HepG2 (cell line): Measurements from ENCODE around the gene IL17C.

ENCODE experiments used
- AGO1 ChIP-seq: fragments of 200-400 bp; formaldehyde crosslinking; IDR thresholded peaks from 2 replicates; pipeline ENCODE4 v1.6.1; 2017; ENCODE audit warnings: mild to moderate bottlenecking, low read depth, low read length, moderate library complexity; ENCODE audit not compliant: poor library complexity, severe bottlenecking
- BRCA1 ChIP-seq: sonication (generic); formaldehyde crosslinking; IDR thresholded peaks from 2 replicates; pipeline ENCODE4 v1.4.0; 2020; ENCODE audit warnings: missing genetic modification reagents
- CBX5 ChIP-seq: sonication (generic); formaldehyde crosslinking; IDR thresholded peaks from 2 replicates; pipeline ENCODE4 v1.4.0; 2020; ENCODE audit warnings: missing genetic modification reagents, borderline replicate concordance
- JUND ChIP-seq: sonication (generic); formaldehyde crosslinking; IDR thresholded peaks from 2 replicates; pipeline ENCODE4 v1.8.0; 2022; ENCODE audit warnings: mild to moderate bottlenecking, missing genetic modification reagents
- NFRKB ChIP-seq: fragments of 450-650 bp; IDR thresholded peaks from 2 replicates; pipeline ENCODE4 v1.6.1; 2017
- POLR2A ChIP-seq, 2 experiments: IDR thresholded peaks; 2 replicates each; pipeline ENCODE4 v1.6.1; 2011; ENCODE audit warnings: low read depth in 2 of 2, low read length in 2 of 2, mild to moderate bottlenecking in 1 of 2, moderate library complexity in 1 of 2; ENCODE audit not compliant: insufficient read depth in 1 of 2
- ZNF263 ChIP-seq: sonication (generic); formaldehyde crosslinking; IDR thresholded peaks from 2 replicates; pipeline ENCODE4 v1.4.0; 2020; ENCODE audit warnings: missing genetic modification reagents
- ZNF44 ChIP-seq: sonication (generic); formaldehyde crosslinking; IDR thresholded peaks from 2 replicates; pipeline ENCODE4 v1.5.1; 2020; ENCODE audit warnings: mild to moderate bottlenecking, missing genetic modification reagents
- TF ChIP-seq, protein P1 (sequence below), 2 experiments: IDR thresholded peaks; 2 replicates each; pipeline ENCODE4 v1.6.1; 2011 to 2012; ENCODE audit warnings: low read length in 2 of 2, borderline replicate concordance in 1 of 2, low read depth in 1 of 2, mild to moderate bottlenecking in 1 of 2, moderate library complexity in 1 of 2
- TF ChIP-seq, protein P2 (sequence below): sonication (generic); formaldehyde crosslinking; IDR thresholded peaks from 2 replicates; pipeline ENCODE4 v1.4.0; 2020; ENCODE audit warnings: missing genetic modification reagents
- TF ChIP-seq, protein P3 (sequence below): sonication (generic); formaldehyde crosslinking; IDR thresholded peaks from 2 replicates; pipeline ENCODE4 v1.4.0; 2020; ENCODE audit warnings: missing genetic modification reagents
- TF ChIP-seq, protein P4 (sequence below): sonication (generic); formaldehyde crosslinking; IDR thresholded peaks from 2 replicates; pipeline ENCODE4 v1.5.1; 2020; ENCODE audit warnings: mild to moderate bottlenecking, moderate library complexity, missing genetic modification reagents
- TF ChIP-seq, protein P5 (sequence below): sonication (generic); formaldehyde crosslinking; IDR thresholded peaks from 2 replicates; pipeline ENCODE4 v1.5.0; 2020; ENCODE audit warnings: mild to moderate bottlenecking, missing genetic modification reagents, moderate library complexity

DNA sequence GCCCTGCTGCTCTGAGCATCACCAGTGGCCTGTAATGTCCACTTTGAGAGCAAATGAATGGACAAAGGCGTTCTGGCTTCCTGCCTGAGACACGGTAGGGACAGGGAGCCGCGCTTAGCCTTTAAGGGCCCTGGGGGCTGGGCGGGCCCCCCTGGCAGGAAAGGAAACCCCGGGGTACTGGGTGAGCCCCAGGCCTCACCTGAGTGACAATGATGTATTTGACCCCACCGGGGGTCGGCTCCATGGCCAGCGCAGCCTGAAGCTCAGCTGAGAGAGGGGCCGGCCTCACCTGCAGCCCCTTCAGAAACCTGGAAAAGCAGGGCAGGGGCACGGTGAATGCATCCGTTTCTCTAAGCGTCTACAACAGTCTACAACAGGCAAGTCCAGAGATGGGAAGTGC is 14.7 kb downstream of the IL17C start:
- TF ChIP-seq NFRKB: no peak
- TF ChIP-seq, protein P1, sequence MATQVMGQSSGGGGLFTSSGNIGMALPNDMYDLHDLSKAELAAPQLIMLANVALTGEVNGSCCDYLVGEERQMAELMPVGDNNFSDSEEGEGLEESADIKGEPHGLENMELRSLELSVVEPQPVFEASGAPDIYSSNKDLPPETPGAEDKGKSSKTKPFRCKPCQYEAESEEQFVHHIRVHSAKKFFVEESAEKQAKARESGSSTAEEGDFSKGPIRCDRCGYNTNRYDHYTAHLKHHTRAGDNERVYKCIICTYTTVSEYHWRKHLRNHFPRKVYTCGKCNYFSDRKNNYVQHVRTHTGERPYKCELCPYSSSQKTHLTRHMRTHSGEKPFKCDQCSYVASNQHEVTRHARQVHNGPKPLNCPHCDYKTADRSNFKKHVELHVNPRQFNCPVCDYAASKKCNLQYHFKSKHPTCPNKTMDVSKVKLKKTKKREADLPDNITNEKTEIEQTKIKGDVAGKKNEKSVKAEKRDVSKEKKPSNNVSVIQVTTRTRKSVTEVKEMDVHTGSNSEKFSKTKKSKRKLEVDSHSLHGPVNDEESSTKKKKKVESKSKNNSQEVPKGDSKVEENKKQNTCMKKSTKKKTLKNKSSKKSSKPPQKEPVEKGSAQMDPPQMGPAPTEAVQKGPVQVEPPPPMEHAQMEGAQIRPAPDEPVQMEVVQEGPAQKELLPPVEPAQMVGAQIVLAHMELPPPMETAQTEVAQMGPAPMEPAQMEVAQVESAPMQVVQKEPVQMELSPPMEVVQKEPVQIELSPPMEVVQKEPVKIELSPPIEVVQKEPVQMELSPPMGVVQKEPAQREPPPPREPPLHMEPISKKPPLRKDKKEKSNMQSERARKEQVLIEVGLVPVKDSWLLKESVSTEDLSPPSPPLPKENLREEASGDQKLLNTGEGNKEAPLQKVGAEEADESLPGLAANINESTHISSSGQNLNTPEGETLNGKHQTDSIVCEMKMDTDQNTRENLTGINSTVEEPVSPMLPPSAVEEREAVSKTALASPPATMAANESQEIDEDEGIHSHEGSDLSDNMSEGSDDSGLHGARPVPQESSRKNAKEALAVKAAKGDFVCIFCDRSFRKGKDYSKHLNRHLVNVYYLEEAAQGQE (IDR thresholded peaks at IDR 0.05; ENCODE audit: borderline replicate concordance in 1 of 2, low read depth in 1 of 2, low read length in 2 of 2): no peak
- no peak for TF ChIP-seq CBX5 (CRISPR knock-in tag)
- no peak for TF ChIP-seq ZNF44 (CRISPR knock-in tag)
- no peak for TF ChIP-seq ZNF263 (CRISPR knock-in tag)
- no peak for TF ChIP-seq JUND (CRISPR knock-in tag)
- TF ChIP-seq, protein P2, sequence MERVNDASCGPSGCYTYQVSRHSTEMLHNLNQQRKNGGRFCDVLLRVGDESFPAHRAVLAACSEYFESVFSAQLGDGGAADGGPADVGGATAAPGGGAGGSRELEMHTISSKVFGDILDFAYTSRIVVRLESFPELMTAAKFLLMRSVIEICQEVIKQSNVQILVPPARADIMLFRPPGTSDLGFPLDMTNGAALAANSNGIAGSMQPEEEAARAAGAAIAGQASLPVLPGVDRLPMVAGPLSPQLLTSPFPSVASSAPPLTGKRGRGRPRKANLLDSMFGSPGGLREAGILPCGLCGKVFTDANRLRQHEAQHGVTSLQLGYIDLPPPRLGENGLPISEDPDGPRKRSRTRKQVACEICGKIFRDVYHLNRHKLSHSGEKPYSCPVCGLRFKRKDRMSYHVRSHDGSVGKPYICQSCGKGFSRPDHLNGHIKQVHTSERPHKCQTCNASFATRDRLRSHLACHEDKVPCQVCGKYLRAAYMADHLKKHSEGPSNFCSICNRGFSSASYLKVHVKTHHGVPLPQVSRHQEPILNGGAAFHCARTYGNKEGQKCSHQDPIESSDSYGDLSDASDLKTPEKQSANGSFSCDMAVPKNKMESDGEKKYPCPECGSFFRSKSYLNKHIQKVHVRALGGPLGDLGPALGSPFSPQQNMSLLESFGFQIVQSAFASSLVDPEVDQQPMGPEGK (CRISPR knock-in tag): no peak
- TF ChIP-seq, protein P3, sequence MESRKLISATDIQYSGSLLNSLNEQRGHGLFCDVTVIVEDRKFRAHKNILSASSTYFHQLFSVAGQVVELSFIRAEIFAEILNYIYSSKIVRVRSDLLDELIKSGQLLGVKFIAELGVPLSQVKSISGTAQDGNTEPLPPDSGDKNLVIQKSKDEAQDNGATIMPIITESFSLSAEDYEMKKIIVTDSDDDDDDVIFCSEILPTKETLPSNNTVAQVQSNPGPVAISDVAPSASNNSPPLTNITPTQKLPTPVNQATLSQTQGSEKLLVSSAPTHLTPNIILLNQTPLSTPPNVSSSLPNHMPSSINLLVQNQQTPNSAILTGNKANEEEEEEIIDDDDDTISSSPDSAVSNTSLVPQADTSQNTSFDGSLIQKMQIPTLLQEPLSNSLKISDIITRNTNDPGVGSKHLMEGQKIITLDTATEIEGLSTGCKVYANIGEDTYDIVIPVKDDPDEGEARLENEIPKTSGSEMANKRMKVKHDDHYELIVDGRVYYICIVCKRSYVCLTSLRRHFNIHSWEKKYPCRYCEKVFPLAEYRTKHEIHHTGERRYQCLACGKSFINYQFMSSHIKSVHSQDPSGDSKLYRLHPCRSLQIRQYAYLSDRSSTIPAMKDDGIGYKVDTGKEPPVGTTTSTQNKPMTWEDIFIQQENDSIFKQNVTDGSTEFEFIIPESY (CRISPR knock-in tag): no peak
- TF ChIP-seq, protein P4, sequence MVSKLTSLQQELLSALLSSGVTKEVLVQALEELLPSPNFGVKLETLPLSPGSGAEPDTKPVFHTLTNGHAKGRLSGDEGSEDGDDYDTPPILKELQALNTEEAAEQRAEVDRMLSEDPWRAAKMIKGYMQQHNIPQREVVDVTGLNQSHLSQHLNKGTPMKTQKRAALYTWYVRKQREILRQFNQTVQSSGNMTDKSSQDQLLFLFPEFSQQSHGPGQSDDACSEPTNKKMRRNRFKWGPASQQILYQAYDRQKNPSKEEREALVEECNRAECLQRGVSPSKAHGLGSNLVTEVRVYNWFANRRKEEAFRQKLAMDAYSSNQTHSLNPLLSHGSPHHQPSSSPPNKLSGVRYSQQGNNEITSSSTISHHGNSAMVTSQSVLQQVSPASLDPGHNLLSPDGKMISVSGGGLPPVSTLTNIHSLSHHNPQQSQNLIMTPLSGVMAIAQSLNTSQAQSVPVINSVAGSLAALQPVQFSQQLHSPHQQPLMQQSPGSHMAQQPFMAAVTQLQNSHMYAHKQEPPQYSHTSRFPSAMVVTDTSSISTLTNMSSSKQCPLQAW (CRISPR knock-in tag): no peak
- no peak for TF ChIP-seq BRCA1
- TF ChIP-seq, protein P5, sequence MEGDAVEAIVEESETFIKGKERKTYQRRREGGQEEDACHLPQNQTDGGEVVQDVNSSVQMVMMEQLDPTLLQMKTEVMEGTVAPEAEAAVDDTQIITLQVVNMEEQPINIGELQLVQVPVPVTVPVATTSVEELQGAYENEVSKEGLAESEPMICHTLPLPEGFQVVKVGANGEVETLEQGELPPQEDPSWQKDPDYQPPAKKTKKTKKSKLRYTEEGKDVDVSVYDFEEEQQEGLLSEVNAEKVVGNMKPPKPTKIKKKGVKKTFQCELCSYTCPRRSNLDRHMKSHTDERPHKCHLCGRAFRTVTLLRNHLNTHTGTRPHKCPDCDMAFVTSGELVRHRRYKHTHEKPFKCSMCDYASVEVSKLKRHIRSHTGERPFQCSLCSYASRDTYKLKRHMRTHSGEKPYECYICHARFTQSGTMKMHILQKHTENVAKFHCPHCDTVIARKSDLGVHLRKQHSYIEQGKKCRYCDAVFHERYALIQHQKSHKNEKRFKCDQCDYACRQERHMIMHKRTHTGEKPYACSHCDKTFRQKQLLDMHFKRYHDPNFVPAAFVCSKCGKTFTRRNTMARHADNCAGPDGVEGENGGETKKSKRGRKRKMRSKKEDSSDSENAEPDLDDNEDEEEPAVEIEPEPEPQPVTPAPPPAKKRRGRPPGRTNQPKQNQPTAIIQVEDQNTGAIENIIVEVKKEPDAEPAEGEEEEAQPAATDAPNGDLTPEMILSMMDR: no peak
- no peak for TF ChIP-seq AGO1
- TF ChIP-seq POLR2A (IDR thresholded peaks at IDR 0.05; ENCODE audit: insufficient read depth in 1 of 2, low read depth in 2 of 2, low read length in 2 of 2): no peak
